IMR-90 (cell line): Measurements from ENCODE around the gene DTNA.

Experiments used
- CEBPB ChIP-seq: IDR thresholded peaks from 2 replicates; pipeline ENCODE4 v1.6.1; 2012; ENCODE audit warnings: low read depth, low read length, improper control_type of control experiment
- CTCF ChIP-seq: conservative IDR thresholded peaks from 2 replicates; pipeline ENCODE4 v1.5.1; 2012; ENCODE audit warnings: mild to moderate bottlenecking, low read depth, low read length, improper control_type of control experiment
- MXI1 ChIP-seq: IDR thresholded peaks from 2 replicates; pipeline ENCODE4 v1.6.1; 2012; ENCODE audit warnings: low read depth, mild to moderate bottlenecking, low read length, moderate library complexity, borderline replicate concordance
- NFE2L2 ChIP-seq: fragments of 150-350 bp; IDR thresholded peaks from 2 replicates; pipeline ENCODE4 v1.6.1; 2016; ENCODE audit warnings: low read depth, mild to moderate bottlenecking, low read length
- POLR2A ChIP-seq: IDR thresholded peaks from 2 replicates; pipeline ENCODE4 v1.6.1; 2012; ENCODE audit warnings: mild to moderate bottlenecking, low read depth, low read length
- RAD21 ChIP-seq: IDR thresholded peaks from 2 replicates; pipeline ENCODE4 v1.6.1; 2012; ENCODE audit warnings: low read length, improper control_type of control experiment
- RFX5 ChIP-seq: IDR thresholded peaks from 2 replicates; pipeline ENCODE4 v1.8.0; 2012; ENCODE audit warnings: low read depth, mild to moderate bottlenecking, low read length, moderate library complexity
- SMC3 ChIP-seq: fragments of 150-350 bp; IDR thresholded peaks from 2 replicates; pipeline ENCODE4 v1.6.1; 2016; ENCODE audit warnings: low read depth, mild to moderate bottlenecking, antibody characterized with exemption, low read length, moderate library complexity

GRCh38 chr18:34780856-34781255, 70.8 kb downstream of the DTNA start:
- no peak for TF ChIP-seq CTCF
- TF ChIP-seq POLR2A = no peak
- TF ChIP-seq MXI1 = no peak
- TF ChIP-seq SMC3 = no peak
- no peak for TF ChIP-seq CEBPB
- TF ChIP-seq RAD21 = no peak
- TF ChIP-seq RFX5 = no peak
- no peak for TF ChIP-seq NFE2L2
